ENCODE data around the gene CCDC30. TPM values are rescaled to one million over a fixed set of nuclear protein-coding genes. Genes with fewer than 3 reads are reported as not detected.

The CCDC30 gene
- total and polyA plus RNA-seq, 10 donors, result 0.65 to 11.6 (median 3.7) TPM

- H3K27ac ChIP-seq, result no peak overlapping the region
- TF ChIP-seq POLR2A (IDR thresholded peaks at IDR 0.05) (no peak), POLR2AphosphoS5 (IDR thresholded peaks at IDR 0.05) (no peak), CTCF (IDR thresholded peaks at IDR 0.05 in 8 of 11, conservative IDR thresholded peaks at IDR 0.05 in 3 of 11) (no peak)
- no peak overlapping the region for H3K4me3 ChIP-seq
- no peaks in the 10 kb centered on the region for H3K9me3 ChIP-seq
- 46 to 63% (median 51%) methylated on average over 3 of the region's 3 CpGs for WGBS, 5 donors
- no peaks in the 10 kb centered on the region for H3K27me3 ChIP-seq (replicated peaks in 1 of 7)
- no peaks in the 10 kb centered on the region for H3K36me3 ChIP-seq
- H3K4me1 ChIP-seq, result peaks cover 0 to 5% (median 0%) of the 10 kb centered on the region in 6 donors
- intact Hi-C loops (cut with DNase I; ENCODE audit: low total_unique reads), result no loop called here
- no peak for DNase-seq
Measured at GRCh38 chr1:42551180-42551579, 88.1 kb downstream of the CCDC30 start.

- Histone ChIP-seq H3K27me3 (replicated peaks in 1 of 7) (no peaks in the 10 kb centered on the region), H3K36me3 (no peaks in the 10 kb centered on the region), H3K4me1 (peaks cover 0 to 5% (median 0%) of the 10 kb centered on the region in 6 donors), H3K4me3 (no peak overlapping the region), H3K27ac (no peak overlapping the region), H3K9me3 (no peaks in the 10 kb centered on the region)
- TF ChIP-seq CTCF (IDR thresholded peaks at IDR 0.05 in 8 of 11, conservative IDR thresholded peaks at IDR 0.05 in 3 of 11) (no peak), POLR2AphosphoS5 (IDR thresholded peaks at IDR 0.05) (no peak), POLR2A (IDR thresholded peaks at IDR 0.05) (no peak)
- no peak for DNase-seq
- 69 to 79% (median 76%) methylated on average over 3 of the region's 3 CpGs for WGBS, 5 donors
- intact Hi-C loops (cut with DNase I; ENCODE audit: low total_unique reads), result no loop called here
Measured at GRCh38 chr1:42551590-42551989, 88.5 kb downstream of the CCDC30 start.

- no peak overlapping the region for H3K27ac ChIP-seq
- no peak for DNase-seq
- TF ChIP-seq POLR2A (IDR thresholded peaks at IDR 0.05) (no peak), CTCF (IDR thresholded peaks at IDR 0.05 in 8 of 11, conservative IDR thresholded peaks at IDR 0.05 in 3 of 11) (no peak), POLR2AphosphoS5 (IDR thresholded peaks at IDR 0.05) (no peak)
- H3K9me3 ChIP-seq, result no peaks in the 10 kb centered on the region
- intact Hi-C loops (cut with DNase I; ENCODE audit: low total_unique reads), result no loop called here
- H3K4me1 ChIP-seq, result peaks cover 0 to 5% (median 0%) of the 10 kb centered on the region in 6 donors
- 72 to 89% (median 82%) methylated on average over 4 of the region's 4 CpGs for WGBS, 5 donors
- no peaks in the 10 kb centered on the region for H3K27me3 ChIP-seq (replicated peaks in 1 of 7)
- no peaks in the 10 kb centered on the region for H3K36me3 ChIP-seq
- no peak overlapping the region for H3K4me3 ChIP-seq
Measured at GRCh38 chr1:42552636-42553035, 89.5 kb downstream of the CCDC30 start.

- no peak for TF ChIP-seq CTCF (IDR thresholded peaks at IDR 0.05 in 8 of 11, conservative IDR thresholded peaks at IDR 0.05 in 3 of 11)
- TF ChIP-seq POLR2AphosphoS5 (IDR thresholded peaks at IDR 0.05), result no peak
- TF ChIP-seq POLR2A (IDR thresholded peaks at IDR 0.05), result no peak
- H3K4me3 ChIP-seq, result no peak overlapping the region
- peaks cover 0 to 12% (median 4%) of the 10 kb centered on the region in 8 donors for H3K9me3 ChIP-seq
- no peaks in the 10 kb centered on the region for H3K4me1 ChIP-seq
- no peak for DNase-seq
- intact Hi-C loops (cut with DNase I; ENCODE audit: low total_unique reads), result no loop called here
- 97 to 100% (median 98%) methylated on average over 1 of the region's 1 CpG for WGBS, 5 donors
- H3K36me3 ChIP-seq, result no peaks in the 10 kb centered on the region
- H3K27me3 ChIP-seq (replicated peaks in 1 of 7), result no peaks in the 10 kb centered on the region
- no peak overlapping the region for H3K27ac ChIP-seq
Measured at GRCh38 chr1:42557230-42557851, 94.3 kb downstream of the CCDC30 start.
